Measurements from ENCODE around the gene TOMM6.

- no peak for TF ChIP-seq CTCF (IDR thresholded peaks at IDR 0.05)
- no peak for TF ChIP-seq POLR2A (IDR thresholded peaks at IDR 0.05)
Measured at GRCh38 chr6:41759106-41759904, 28.2 kb upstream of the TOMM6 start.

All from thyroid gland (tissue), 4 donors.